ENCODE measurements around the gene PREX1.
A peak's percentile ranks its signal among the peaks of the same experiment; 100 is the strongest.

PREX1 gene

GRCh38 chr20:48633620-48634257 lies 194.1 kb downstream of the PREX1 start:
- no peak for DNase-seq (ENCODE audit: low spot score)

GRCh38 chr20:48632825-48633619 lies 194.8 kb downstream of the PREX1 start:
- DNase-seq (ENCODE audit: low spot score) = no peak

GRCh38 chr20:48632017-48632824 lies 195.6 kb downstream of the PREX1 start:
- DNase-seq (ENCODE audit: low spot score) = no peak

GRCh38 chr20:48631114-48632016 lies 196.4 kb downstream of the PREX1 start:
- DNase-seq (ENCODE audit: low spot score) = peak; percentile 44

- DNase-seq (ENCODE audit: low spot score) = no peak
These were observed 197.3 kb downstream of the PREX1 start for GRCh38 chr20:48630342-48631075.

- DNase-seq (ENCODE audit: low spot score) = no peak
These were observed 197.9 kb downstream of the PREX1 start for GRCh38 chr20:48629960-48630315.

GRCh38 chr20:48629069-48629959 lies 198.5 kb downstream of the PREX1 start:
- no peak for DNase-seq (ENCODE audit: low spot score)

- no peak for DNase-seq (ENCODE audit: low spot score)
These were observed 200.1 kb downstream of the PREX1 start for GRCh38 chr20:48627737-48628128.

GRCh38 chr20:48626938-48627736 lies 200.7 kb downstream of the PREX1 start:
- no peak for DNase-seq (ENCODE audit: low spot score)

GRCh38 chr20:48626226-48626937 lies 201.4 kb downstream of the PREX1 start:
- no peak for DNase-seq (ENCODE audit: low spot score)

- DNase-seq (ENCODE audit: low spot score) = no peak
These were observed 202.5 kb downstream of the PREX1 start for GRCh38 chr20:48625136-48625900.

- DNase-seq (ENCODE audit: low spot score) = no peak
These were observed 203.3 kb downstream of the PREX1 start for GRCh38 chr20:48624315-48625020.

GRCh38 chr20:48623906-48624265 lies 203.9 kb downstream of the PREX1 start:
- DNase-seq (ENCODE audit: low spot score) = no peak

- DNase-seq (ENCODE audit: low spot score) = no peak
These were observed 204.5 kb downstream of the PREX1 start for GRCh38 chr20:48623176-48623905.

GRCh38 chr20:48622421-48622820 lies 205.4 kb downstream of the PREX1 start:
- DNase-seq (ENCODE audit: low spot score) = no peak

- DNase-seq (ENCODE audit: low spot score) = peak; percentile 55
These were observed 206.3 kb downstream of the PREX1 start for GRCh38 chr20:48621376-48622078.
